HG02840 (cell line): ENCODE data around the gene SPON1.
"Not testable (repeated sequence)": the region's sequence is repeated elsewhere in the genome, so short reads cannot be mapped to it uniquely, and the experiment has no call there.

Experiments used
- ATAC-seq: cut with Tn5 transposase; IDR thresholded peaks from one replicate; pipeline ENCODE4 v1.9.1; 2021; ENCODE audit warnings: mild to moderate bottlenecking, moderate library complexity, moderate number of reproducible peaks; ENCODE audit not compliant: unreplicated experiment, low FRiP score

The SPON1 gene

GRCh38 chr11:13962562-13963168 is at the start of gene SPON1:
Gene SPON1 (plus strand): TSS chr11:13962723. CDS start chr11:13962905, 182 bp downstream.
- ATAC-seq: no peak

- ATAC-seq: no peak
Measured at GRCh38 chr11:13917264-13917663, 45.3 kb upstream of the SPON1 start.

GRCh38 chr11:13917904-13918303 is 44.6 kb upstream of the SPON1 start:
- ATAC-seq: no peak

- ATAC-seq: no peak
Measured at GRCh38 chr11:13920756-13921155, 41.8 kb upstream of the SPON1 start.

GRCh38 chr11:13921545-13921944 is 41.0 kb upstream of the SPON1 start:
- no peak for ATAC-seq

- ATAC-seq: no peak
Measured at GRCh38 chr11:13923182-13923581, 39.3 kb upstream of the SPON1 start.

GRCh38 chr11:13923716-13924650 is 38.5 kb upstream of the SPON1 start:
- ATAC-seq: no peak

- ATAC-seq: no peak
Measured at GRCh38 chr11:13924801-13925327, 37.7 kb upstream of the SPON1 start.

GRCh38 chr11:13926366-13926765 is 36.2 kb upstream of the SPON1 start:
- ATAC-seq: not testable (repeated sequence)

GRCh38 chr11:13926981-13927380 is 35.5 kb upstream of the SPON1 start:
- ATAC-seq: no peak

- no peak for ATAC-seq
Measured at GRCh38 chr11:13927481-13927880, 35.0 kb upstream of the SPON1 start.

- ATAC-seq: no peak
Measured at GRCh38 chr11:13928566-13929251, 33.8 kb upstream of the SPON1 start.

GRCh38 chr11:13929395-13929891 is 33.1 kb upstream of the SPON1 start:
- ATAC-seq: no peak

- ATAC-seq: no peak
Measured at GRCh38 chr11:13931356-13931755, 31.2 kb upstream of the SPON1 start.

- ATAC-seq: not testable (repeated sequence)
Measured at GRCh38 chr11:13937154-13937553, 25.4 kb upstream of the SPON1 start.

- ATAC-seq: not testable (repeated sequence)
Measured at GRCh38 chr11:13938829-13939228, 23.7 kb upstream of the SPON1 start.

- no peak for ATAC-seq
Measured at GRCh38 chr11:13939961-13940906, 22.3 kb upstream of the SPON1 start.

GRCh38 chr11:13940907-13941256 is 21.6 kb upstream of the SPON1 start:
- ATAC-seq: no peak

- ATAC-seq: no peak
Measured at GRCh38 chr11:13941775-13942174, 20.7 kb upstream of the SPON1 start.

GRCh38 chr11:13942378-13942777 is 20.1 kb upstream of the SPON1 start:
- no peak for ATAC-seq
